A549 (cell line): ENCODE results near the gene KCNJ10. TPM values are rescaled to one million over a fixed set of nuclear protein-coding genes. Genes with fewer than 3 reads are reported as not detected.
A peak's percentile ranks its signal among the peaks of the same experiment; 100 is the strongest.

ENCODE experiments used
- ATAC-seq, 2 experiments: fragments of 200-7000 bp in 1 of 2; fragments of >200 bp in 1 of 2; cut with Nextera tagmentation in 1 of 2; cut with Tn5 transposase in 1 of 2; 3 replicates each; pipeline versions ENCODE4 v1.8.0 to v1.9.1; 2018 to 2020; ENCODE audit warnings: mild to moderate bottlenecking in 1 of 2, moderate library complexity in 1 of 2
- CTCF ChIA-PET: fragments of 300-600 bp; sonication (Branson Sonifier 250); formaldehyde crosslinking; extraction: SDS; loops from one replicate; lab custom pipeline; 2021; ENCODE audit warnings: antibody characterized with exemption, inconsistent platforms; lab: Yijun Ruan, JAX
- POLR2A ChIA-PET: fragments of 350-600 bp; formaldehyde crosslinking; extraction: SDS; loops from one replicate; lab custom pipeline; 2021; ENCODE audit warnings: antibody characterized with exemption, inconsistent platforms; lab: Yijun Ruan, JAX
- DNase-seq, 2 experiments: peaks; one replicate each; pipeline versions ENCODE4 v3.0.0 to v3.0.0-alpha.2; 2011 to 2016; ENCODE audit warnings: low read depth in 1 of 2, low spot score in 1 of 2
- FAIRE-seq: peaks from 2 replicates; lab custom pipeline; 2011; peaks lifted over from hg19 to GRCh38; lab: Jason Lieb, UNC
- H3K27ac ChIP-seq, 2 experiments: fragments of >200 bp; sonication (Bioruptor Twin); formaldehyde crosslinking; 3 replicates each; pipeline ENCODE4 v1.5.1; 2016 to 2017
- H3K4me1 ChIP-seq: fragments of >200 bp; sonication (Bioruptor Twin); formaldehyde crosslinking; 3 replicates; pipeline ENCODE4 v1.6.1; 2016
- H3K4me2 ChIP-seq: fragments of >200 bp; sonication (Bioruptor Twin); formaldehyde crosslinking; 3 replicates; pipeline ENCODE4 v1.6.1; 2016
- H3K4me3 ChIP-seq: fragments of >200 bp; sonication (Bioruptor Twin); formaldehyde crosslinking; 3 replicates; pipeline ENCODE4 v1.5.1; 2016
- H3K9me3 ChIP-seq: fragments of >200 bp; sonication (Bioruptor Twin); formaldehyde crosslinking; 3 replicates; pipeline ENCODE4 v1.6.1; 2016
- CBX2 ChIP-seq: fragments of 200-600 bp; sonication (generic); IDR thresholded peaks from 2 replicates; pipeline ENCODE4 v1.6.1; 2016; ENCODE audit warnings: low read depth, mild to moderate bottlenecking, borderline replicate concordance
- CBX8 ChIP-seq: fragments of 200-600 bp; sonication (generic); IDR thresholded peaks from 2 replicates; pipeline ENCODE4 v1.6.1; 2016
- CEBPB ChIP-seq, 2 experiments: fragments of >200 bp in 1 of 2; sonication (Bioruptor Twin) in 1 of 2; formaldehyde crosslinking in 1 of 2; IDR thresholded peaks; 2 replicates each; pipeline ENCODE4 v1.6.1; 2012 to 2016
- CHD2 ChIP-seq: fragments of 150-350 bp; IDR thresholded peaks from 2 replicates; pipeline ENCODE4 v1.6.1; 2014; ENCODE audit warnings: low read length; ENCODE audit not compliant: partially characterized antibody
- ESRRA ChIP-seq: fragments of 150-350 bp; IDR thresholded peaks from 2 replicates; pipeline ENCODE4 v1.6.1; 2014; ENCODE audit warnings: mild to moderate bottlenecking, low read length, borderline replicate concordance
- FOSB ChIP-seq: fragments of 250-450 bp; sonication (Bioruptor Pico); IDR thresholded peaks from 2 replicates; pipeline ENCODE4 v1.5.0; 2020; ENCODE audit warnings: mild to moderate bottlenecking, moderate library complexity
- HDAC2 ChIP-seq: fragments of 200-600 bp; sonication (generic); IDR thresholded peaks from 2 replicates; pipeline ENCODE4 v1.6.1; 2016
- HMGXB4 ChIP-seq: fragments of 250-450 bp; sonication (Bioruptor Pico); IDR thresholded peaks from 2 replicates; pipeline ENCODE4 v1.5.0; 2021; ENCODE audit warnings: mild to moderate bottlenecking, moderate library complexity, borderline replicate concordance
- HOXA7 ChIP-seq: fragments of 250-450 bp; sonication (Bioruptor Pico); IDR thresholded peaks from 2 replicates; pipeline ENCODE4 v1.5.0; 2020; ENCODE audit warnings: mild to moderate bottlenecking, moderate library complexity
- HOXB13 ChIP-seq: fragments of 250-450 bp; sonication (Bioruptor Pico); IDR thresholded peaks from 2 replicates; pipeline ENCODE4 v1.5.0; 2020; ENCODE audit warnings: low read depth, mild to moderate bottlenecking, moderate library complexity
- HOXB5 ChIP-seq: fragments of 250-450 bp; sonication (Bioruptor Pico); IDR thresholded peaks from 2 replicates; pipeline ENCODE4 v1.5.0; 2020; ENCODE audit warnings: mild to moderate bottlenecking, moderate library complexity
- KDM5A ChIP-seq: fragments of 200-600 bp; sonication (generic); IDR thresholded peaks from 2 replicates; pipeline ENCODE4 v1.6.1; 2016; ENCODE audit warnings: antibody characterized with exemption, mild to moderate bottlenecking
- MAZ ChIP-seq: fragments of 150-350 bp; IDR thresholded peaks from 2 replicates; pipeline ENCODE4 v1.6.1; 2014; ENCODE audit warnings: antibody characterized with exemption, low read depth, low read length, borderline replicate concordance
- NPAS2 ChIP-seq: fragments of 250-450 bp; sonication (Bioruptor Pico); IDR thresholded peaks from 2 replicates; pipeline ENCODE4 v1.8.0; 2022; ENCODE audit warnings: mild to moderate bottlenecking, moderate library complexity, borderline replicate concordance
- PBX3 ChIP-seq: IDR thresholded peaks from 2 replicates; pipeline ENCODE4 v1.6.1; 2012
- PHF8 ChIP-seq: fragments of 200-600 bp; sonication (generic); IDR thresholded peaks from 2 replicates; pipeline ENCODE4 v1.6.1; 2016; ENCODE audit warnings: low read depth, mild to moderate bottlenecking, antibody characterized with exemption, moderate library complexity, borderline replicate concordance
- POLR2A ChIP-seq: IDR thresholded peaks from 2 replicates; pipeline ENCODE4 v1.6.1; 2012; ENCODE audit warnings: mild to moderate bottlenecking, low read length
- RAD21 ChIP-seq, 2 experiments: fragments of >200 bp in 1 of 2; sonication (Bioruptor Twin) in 1 of 2; formaldehyde crosslinking in 1 of 2; IDR thresholded peaks in 1 of 2; conservative IDR thresholded peaks in 1 of 2; 2 replicates in 1 of 2; 3 replicates in 1 of 2; pipeline ENCODE4 v1.6.1; 2012 to 2018; ENCODE audit warnings: inconsistent platforms in 1 of 2
- RNF2 ChIP-seq: fragments of 200-600 bp; sonication (generic); IDR thresholded peaks from 2 replicates; pipeline ENCODE4 v1.6.1; 2016; ENCODE audit warnings: low read depth, mild to moderate bottlenecking, antibody characterized with exemption, moderate library complexity, borderline replicate concordance
- SREBF2 ChIP-seq: fragments of 450-650 bp; IDR thresholded peaks from 2 replicates; pipeline ENCODE4 v1.6.1; 2014; ENCODE audit warnings: mild to moderate bottlenecking, moderate library complexity
- TFCP2L1 ChIP-seq: fragments of 250-450 bp; sonication (Bioruptor Pico); IDR thresholded peaks from 2 replicates; pipeline ENCODE4 v1.5.0; 2021; ENCODE audit warnings: mild to moderate bottlenecking
- TP53 ChIP-seq: fragments of 250-450 bp; sonication (Bioruptor Pico); IDR thresholded peaks from 2 replicates; pipeline ENCODE4 v1.5.0; 2021; ENCODE audit warnings: mild to moderate bottlenecking, moderate library complexity
- ZNF302 ChIP-seq: fragments of 250-450 bp; sonication (Bioruptor Pico); IDR thresholded peaks from 2 replicates; pipeline ENCODE4 v1.9.0; 2021; ENCODE audit warnings: inconsistent platforms, mild to moderate bottlenecking, moderate library complexity
- ZSCAN20 ChIP-seq: fragments of 250-450 bp; sonication (Bioruptor Pico); IDR thresholded peaks from 2 replicates; pipeline ENCODE4 v1.8.0; 2022; ENCODE audit warnings: mild to moderate bottlenecking, moderate library complexity
- WGBS: methylation state at CpG from one replicate; pipeline ENCODE4 v1.1.6; 2017; ENCODE audit errors: missing lambda C conversion rate; 5-methylcytosine and 5-hydroxymethylcytosine counted together
- polyA plus RNA-seq, 4 experiments: library from polyadenylated mRNA; depleted of rRNA in 3 of 4; stranded (reverse); fragments of >200 nt; fragmentation: RNase III in 1 of 4; extraction: RNeasy Plus Mini Kit Qiagen cat#74134 plus additional on column Dnase treatment in 1 of 4; gene quantifications; 2 replicates in 3 of 4; 3 replicates in 1 of 4; pipeline ENCODE4 v1.2.3, GENCODE V29; 2011 to 2017
- TF ChIP-seq, protein P1 (sequence below): fragments of 450-650 bp; IDR thresholded peaks from 2 replicates; pipeline ENCODE4 v1.6.1; 2014; ENCODE audit warnings: antibody characterized with exemption
- TF ChIP-seq, protein P2 (sequence below): fragments of >200 bp; sonication (Bioruptor Twin); formaldehyde crosslinking; IDR thresholded peaks from 2 replicates; pipeline ENCODE4 v1.6.1; 2016
- TF ChIP-seq, protein P3 (sequence below): fragments of >200 bp; sonication (Bioruptor Twin); formaldehyde crosslinking; IDR thresholded peaks from 3 replicates; pipeline ENCODE4 v1.5.1; 2016

KCNJ10 gene
- polyA plus RNA-seq, 2 of the 4 experiments (the other 2 are of a cell fraction): 0.05 TPM; not detected in 1

DNA sequence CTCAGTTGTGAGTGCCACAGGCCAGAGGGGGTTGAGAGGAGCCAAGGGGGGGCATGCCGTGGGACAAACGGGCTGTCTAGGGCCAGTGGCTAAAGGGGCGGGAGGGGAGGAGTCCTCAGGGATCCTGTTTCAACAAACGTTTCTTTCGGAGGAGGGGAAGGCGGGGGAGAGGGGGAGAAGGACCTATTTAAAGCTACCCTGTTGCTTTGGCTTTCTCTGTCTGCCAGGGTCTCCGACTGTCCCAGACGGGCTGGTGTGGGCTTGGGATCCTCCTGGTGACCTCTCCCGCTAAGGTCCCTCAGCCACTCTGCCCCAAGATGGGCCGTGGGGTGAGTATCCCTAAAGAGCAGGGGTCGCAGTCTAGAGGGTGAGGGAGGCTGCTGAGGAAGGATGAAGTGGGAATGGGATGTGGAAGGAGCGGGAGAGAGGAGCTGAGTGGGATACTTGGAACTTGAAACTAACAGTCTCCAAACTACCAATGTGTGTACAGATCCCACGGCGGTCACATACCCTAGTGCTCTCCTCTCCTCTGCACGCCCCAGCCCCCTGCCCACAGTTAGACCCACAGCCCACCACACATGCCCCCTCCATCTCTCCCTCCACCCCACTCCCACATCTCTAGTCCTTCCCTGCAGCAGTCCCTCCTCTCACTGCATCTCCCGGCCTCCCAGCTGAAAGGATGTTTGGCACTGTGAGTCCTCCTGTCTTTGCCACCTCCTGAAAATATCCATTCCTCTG is 45.8 kb upstream of the KCNJ10 start, which contains the start of gene ATP1A2 (continued):
- TF ChIP-seq, protein P1, sequence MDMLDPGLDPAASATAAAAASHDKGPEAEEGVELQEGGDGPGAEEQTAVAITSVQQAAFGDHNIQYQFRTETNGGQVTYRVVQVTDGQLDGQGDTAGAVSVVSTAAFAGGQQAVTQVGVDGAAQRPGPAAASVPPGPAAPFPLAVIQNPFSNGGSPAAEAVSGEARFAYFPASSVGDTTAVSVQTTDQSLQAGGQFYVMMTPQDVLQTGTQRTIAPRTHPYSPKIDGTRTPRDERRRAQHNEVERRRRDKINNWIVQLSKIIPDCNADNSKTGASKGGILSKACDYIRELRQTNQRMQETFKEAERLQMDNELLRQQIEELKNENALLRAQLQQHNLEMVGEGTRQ: no peak

- no peak for TF ChIP-seq CBX2
- TF ChIP-seq RNF2: no peak
- TF ChIP-seq, protein P2, sequence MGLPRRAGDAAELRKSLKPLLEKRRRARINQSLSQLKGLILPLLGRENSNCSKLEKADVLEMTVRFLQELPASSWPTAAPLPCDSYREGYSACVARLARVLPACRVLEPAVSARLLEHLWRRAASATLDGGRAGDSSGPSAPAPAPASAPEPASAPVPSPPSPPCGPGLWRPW: no peak
- TF ChIP-seq PBX3: no peak
- TF ChIP-seq KDM5A: no peak
- TF ChIP-seq POLR2A: no peak
- no peak for TF ChIP-seq ESRRA
- no peak for TF ChIP-seq SREBF2
- no peak for TF ChIP-seq NPAS2 (CRISPR knock-in tag)
- TF ChIP-seq PHF8: no peak
- no peak for TF ChIP-seq CHD2
- TF ChIP-seq, protein P3, sequence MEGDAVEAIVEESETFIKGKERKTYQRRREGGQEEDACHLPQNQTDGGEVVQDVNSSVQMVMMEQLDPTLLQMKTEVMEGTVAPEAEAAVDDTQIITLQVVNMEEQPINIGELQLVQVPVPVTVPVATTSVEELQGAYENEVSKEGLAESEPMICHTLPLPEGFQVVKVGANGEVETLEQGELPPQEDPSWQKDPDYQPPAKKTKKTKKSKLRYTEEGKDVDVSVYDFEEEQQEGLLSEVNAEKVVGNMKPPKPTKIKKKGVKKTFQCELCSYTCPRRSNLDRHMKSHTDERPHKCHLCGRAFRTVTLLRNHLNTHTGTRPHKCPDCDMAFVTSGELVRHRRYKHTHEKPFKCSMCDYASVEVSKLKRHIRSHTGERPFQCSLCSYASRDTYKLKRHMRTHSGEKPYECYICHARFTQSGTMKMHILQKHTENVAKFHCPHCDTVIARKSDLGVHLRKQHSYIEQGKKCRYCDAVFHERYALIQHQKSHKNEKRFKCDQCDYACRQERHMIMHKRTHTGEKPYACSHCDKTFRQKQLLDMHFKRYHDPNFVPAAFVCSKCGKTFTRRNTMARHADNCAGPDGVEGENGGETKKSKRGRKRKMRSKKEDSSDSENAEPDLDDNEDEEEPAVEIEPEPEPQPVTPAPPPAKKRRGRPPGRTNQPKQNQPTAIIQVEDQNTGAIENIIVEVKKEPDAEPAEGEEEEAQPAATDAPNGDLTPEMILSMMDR: no peak
- TF ChIP-seq RAD21 (conservative IDR thresholded peaks at IDR 0.05 in 1 of 2, IDR thresholded peaks at IDR 0.05 in 1 of 2): no peak
- FAIRE-seq (no peak), DNase-seq (no peak), ATAC-seq (0 out of 6 replicates have a peak, but pooled peaks of 1 of the 2 experiments have one; percentile 9)
- CTCF ChIA-PET: interaction anchor here (0.6 to 23.7 kb wide), 5 partner anchors 8 to 138 kb away, joined by 3 to 222 read pairs (median 6); partner anchors contain the start of gene CASQ1
- POLR2A ChIA-PET: interaction anchor here (0.5 kb wide), 1 partner anchor 145 kb away, joined by 3 read pairs; no protein-coding TSS in a partner anchor
- H3K4me3 ChIP-seq: no peak overlapping the region
- no peak overlapping the region for H3K4me2 ChIP-seq
- 86% methylated on average over 4 of the region's 4 CpGs for WGBS
- peaks cover 33% of the 10 kb centered on the region for H3K4me1 ChIP-seq
- no peaks in the 10 kb centered on the region for H3K9me3 ChIP-seq
- peak overlapping the region; percentile 35 to 78; a peak in 5 of 6 replicates for H3K27ac ChIP-seq
Measured at GRCh38 chr1:160114085-160114484, 44.1 kb upstream of the KCNJ10 start.

- POLR2A ChIA-PET: no interaction called here
- 79% methylated on average over 7 of the region's 8 CpGs for WGBS
- no peak for TF ChIP-seq CEBPB (IDR thresholded peaks at IDR 0.05)
- TF ChIP-seq ZSCAN20: no peak
- TF ChIP-seq RAD21 (conservative IDR thresholded peaks at IDR 0.05 in 1 of 2, IDR thresholded peaks at IDR 0.05 in 1 of 2): no peak
- no peak for TF ChIP-seq TP53 (CRISPR knock-in tag)
- TF ChIP-seq FOSB (CRISPR knock-in tag): no peak
- TF ChIP-seq POLR2A: no peak
- no peak for TF ChIP-seq HOXB13 (CRISPR knock-in tag)
- no peak for TF ChIP-seq HOXA7
- TF ChIP-seq MAZ: no peak
- TF ChIP-seq SREBF2: no peak
- TF ChIP-seq ZNF302 (CRISPR knock-in tag): no peak
- TF ChIP-seq CBX2: no peak
- TF ChIP-seq CBX8: no peak
- no peak for TF ChIP-seq HMGXB4 (CRISPR knock-in tag)
- TF ChIP-seq, protein P2: no peak
- no peak for TF ChIP-seq TFCP2L1 (CRISPR knock-in tag)
- TF ChIP-seq HOXB5: no peak
- no peak for TF ChIP-seq HDAC2
- TF ChIP-seq CHD2: no peak
Measured at GRCh38 chr1:160113407-160113806, 43.4 kb upstream of the KCNJ10 start.

More at GRCh38 chr1:160113407-160113806, 43.4 kb upstream of the KCNJ10 start:
- Histone ChIP-seq H3K4me2 (no peak overlapping the region), H3K4me1 (peaks cover 38% of the 10 kb centered on the region), H3K9me3 (no peaks in the 10 kb centered on the region), H3K4me3 (no peak overlapping the region), H3K27ac (peak overlapping the region in 1 of 2 experiments; percentile 78; a peak in 4 of 6 replicates)
- DNase-seq (no peak), ATAC-seq (peak; percentile 45 to 56; a peak in 3 of 6 replicates), FAIRE-seq (no peak)
- CTCF ChIA-PET: interaction anchor here (0.6 to 23.7 kb wide), 3 partner anchors 8 to 40 kb away, joined by 3 to 222 read pairs (median 7); no protein-coding TSS in a partner anchor
